H1 (cell line): Measurements from ENCODE around the gene PPP1R27. TPM values are rescaled to one million over a fixed set of nuclear protein-coding genes. Genes with fewer than 3 reads are reported as not detected.
A peak's percentile ranks its signal among the peaks of the same experiment; 100 is the strongest.

Experiments used
- ASH2L ChIP-seq: fragments of 200-600, 300-600 bp; sonication (generic); IDR thresholded peaks from one replicate; pipeline ENCODE4 v1.7.1; 2017; ENCODE audit warnings: low read length
- ATF2 ChIP-seq: IDR thresholded peaks from 2 replicates; pipeline ENCODE4 v1.6.1; 2012; ENCODE audit warnings: low read length, inconsistent platforms
- BCL11A ChIP-seq, 2 experiments: IDR thresholded peaks; one replicate each; pipeline ENCODE4 v1.6.1; 2011; ENCODE audit warnings: low read depth in 2 of 2, low read length in 2 of 2, mild to moderate bottlenecking in 2 of 2
- BRCA1 ChIP-seq: IDR thresholded peaks from 2 replicates; pipeline ENCODE4 v1.6.1; 2012; ENCODE audit warnings: low read depth, low read length, improper control_type of control experiment
- E2F6 ChIP-seq: IDR thresholded peaks from 2 replicates; pipeline ENCODE4 v1.6.1; 2012; ENCODE audit warnings: inconsistent platforms
- EGR1 ChIP-seq: IDR thresholded peaks from 2 replicates; pipeline ENCODE4 v1.6.1; 2011; ENCODE audit warnings: low read depth, low read length, borderline replicate concordance
- EZH2 ChIP-seq: fragments of 200-600 bp; sonication (generic); IDR thresholded peaks from 2 replicates; pipeline ENCODE4 v1.7.1; 2012; ENCODE audit warnings: low read depth, mild to moderate bottlenecking, moderate library complexity, low read length, inconsistent platforms; ENCODE audit not compliant: severe bottlenecking
- GTF2F1 ChIP-seq: IDR thresholded peaks from 2 replicates; pipeline ENCODE4 v1.6.1; 2012; ENCODE audit warnings: low read depth, low read length, improper control_type of control experiment, borderline replicate concordance
- HDAC6 ChIP-seq: IDR thresholded peaks from one replicate; pipeline ENCODE4 v1.7.1; 2012; ENCODE audit warnings: low read depth, mild to moderate bottlenecking, inconsistent platforms, low read length, moderate library complexity
- KDM5A ChIP-seq: fragments of 200-600 bp; IDR thresholded peaks from 2 replicates; pipeline ENCODE4 v1.7.1; 2012; ENCODE audit warnings: mild to moderate bottlenecking, low read length, inconsistent platforms, mixed read lengths
- NANOG ChIP-seq: IDR thresholded peaks from 2 replicates; pipeline ENCODE4 v1.6.1; 2011; ENCODE audit warnings: low read length, low read depth, mild to moderate bottlenecking, inconsistent platforms; ENCODE audit not compliant: insufficient read depth, poor library complexity, severe bottlenecking
- PHF8 ChIP-seq: fragments of 200-600 bp; sonication (generic); conservative IDR thresholded peaks from 2 replicates; pipeline ENCODE4 v1.7.1; 2012; ENCODE audit warnings: low read depth, mild to moderate bottlenecking, inconsistent platforms, low read length, moderate library complexity
- POLR2A ChIP-seq, 2 experiments: IDR thresholded peaks; 1 replicate in 1 of 2; 2 replicates in 1 of 2; pipeline ENCODE4 v1.6.1; 2011; ENCODE audit warnings: low read depth in 2 of 2, low read length in 2 of 2, mild to moderate bottlenecking in 2 of 2; ENCODE audit errors: control extremely low read depth in 1 of 2
- RNF2 ChIP-seq: fragments of 200-900, 300-1000 bp; sonication (generic); IDR thresholded peaks from 2 replicates; pipeline ENCODE4 v1.7.1; 2016; ENCODE audit warnings: borderline replicate concordance, low read depth, mild to moderate bottlenecking, antibody characterized with exemption, low read length; ENCODE audit not compliant: poor library complexity, severe bottlenecking; ENCODE audit errors: missing control alignments
- SAP30 ChIP-seq: fragments of 300-600 bp; sonication (generic); IDR thresholded peaks from 2 replicates; pipeline ENCODE4 v1.7.1; 2012; ENCODE audit warnings: low read length, moderate library complexity, mild to moderate bottlenecking, inconsistent platforms; ENCODE audit not compliant: insufficient read depth, insufficient replicate concordance
- SIN3A ChIP-seq, 2 experiments: IDR thresholded peaks in 1 of 2; conservative IDR thresholded peaks in 1 of 2; 2 replicates each; pipeline ENCODE4 v1.6.1; 2011 to 2012; ENCODE audit warnings: low read length in 2 of 2, improper control_type of control experiment in 1 of 2, low read depth in 1 of 2, mild to moderate bottlenecking in 1 of 2
- SUZ12 ChIP-seq: fragments of 200-600 bp; sonication (generic); IDR thresholded peaks from 2 replicates; pipeline ENCODE4 v1.6.1; 2012; ENCODE audit warnings: mild to moderate bottlenecking, inconsistent platforms, low read length, moderate library complexity, mixed read lengths
- TAF7 ChIP-seq: optimal IDR thresholded peaks from 2 replicates; pipeline ENCODE3; 2011; ENCODE audit warnings: low read depth, mild to moderate bottlenecking, inconsistent platforms, low read length, moderate library complexity, borderline replicate concordance
- YY1 ChIP-seq: IDR thresholded peaks from 2 replicates; pipeline ENCODE4 v1.6.1; 2011; ENCODE audit warnings: low read depth, mild to moderate bottlenecking, low read length
- polyA plus RNA-seq, 7 experiments: library from polyadenylated mRNA; depleted of rRNA in 3 of 7; stranded (reverse) in 5 of 7; unstranded in 2 of 7; fragments of >200 nt in 5 of 7; fragments of 200-250 nt in 2 of 7; gene quantifications; 1 replicate in 5 of 7; 2 replicates in 1 of 7; 4 replicates in 1 of 7; pipeline versions ENCODE4 v1.2.1 to v1.2.3, GENCODE V29; 2011 to 2013; ENCODE audit warnings: missing spikeins in 2 of 7, mixed read lengths in 2 of 7
- total RNA-seq: library from RNA; stranded (reverse); fragmentation: NEBNext Ultra II Directional; extraction: Animal tissue kit (Norgen Biotek cat#: 25700); gene quantifications from 2 replicates; pipeline ENCODE4 v1.2.1, GENCODE V29; 2021
- TF ChIP-seq, protein P1 (sequence below): IDR thresholded peaks from 2 replicates; pipeline ENCODE4 v1.6.1; 2012; ENCODE audit warnings: inconsistent platforms

PPP1R27 gene
- total and polyA plus RNA-seq, 2 of the 8 experiments (the other 6 are each of a cell fraction or from before 2014, with no cell fraction given) = 0.27 TPM; not detected in 1

- TF ChIP-seq TAF7 (peak; percentile 68), SUZ12 (no peak), EZH2 (peak; percentile 61), SAP30 (no peak), KDM5A (no peak; the same call in 1 of the 2 replicates), E2F6 (peak; percentile 86), EGR1 (no peak), BCL11A (IDR thresholded peaks at IDR 0.05; ENCODE audit: low read depth in 2 of 2, low read length in 2 of 2) (no peak), YY1 (peak; percentile 82), PHF8 (peak; percentile 95), SIN3A (conservative IDR thresholded peaks at IDR 0.05 in 1 of 2, IDR thresholded peaks at IDR 0.05 in 1 of 2; ENCODE audit: low read depth in 1 of 2, low read length in 2 of 2) (peak; percentile 15 to 90; a peak in 2 of 4 replicates), ASH2L (no peak), NANOG (no peak), POLR2A (IDR thresholded peaks at IDR 0.05; ENCODE audit: control extremely low read depth in 1 of 2, low read depth in 2 of 2, low read length in 2 of 2) (peak; percentile 52 to 69; a peak in 2 of 3 replicates), ATF2 (0 out of 2 replicates have a peak, but pooled peaks have one; percentile 60), RNF2 (no peak), GTF2F1 (no peak), BRCA1 (no peak), HDAC6 (no peak)
- TF ChIP-seq, protein P1, sequence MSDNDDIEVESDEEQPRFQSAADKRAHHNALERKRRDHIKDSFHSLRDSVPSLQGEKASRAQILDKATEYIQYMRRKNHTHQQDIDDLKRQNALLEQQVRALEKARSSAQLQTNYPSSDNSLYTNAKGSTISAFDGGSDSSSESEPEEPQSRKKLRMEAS = peak; percentile 92
These were observed 26.1 kb upstream of the PPP1R27 start (continued) for GRCh38 chr17:81860756-81861568.
